ENCODE results near the gene NRN1L.
"Not testable (repeated sequence)": the region's sequence is repeated elsewhere in the genome, so short reads cannot be mapped to it uniquely, and the experiment has no call there.

The NRN1L gene

GRCh38 chr16:67861877-67862276 lies 22.8 kb upstream of the NRN1L start:
- no peak for DNase-seq

DNA sequence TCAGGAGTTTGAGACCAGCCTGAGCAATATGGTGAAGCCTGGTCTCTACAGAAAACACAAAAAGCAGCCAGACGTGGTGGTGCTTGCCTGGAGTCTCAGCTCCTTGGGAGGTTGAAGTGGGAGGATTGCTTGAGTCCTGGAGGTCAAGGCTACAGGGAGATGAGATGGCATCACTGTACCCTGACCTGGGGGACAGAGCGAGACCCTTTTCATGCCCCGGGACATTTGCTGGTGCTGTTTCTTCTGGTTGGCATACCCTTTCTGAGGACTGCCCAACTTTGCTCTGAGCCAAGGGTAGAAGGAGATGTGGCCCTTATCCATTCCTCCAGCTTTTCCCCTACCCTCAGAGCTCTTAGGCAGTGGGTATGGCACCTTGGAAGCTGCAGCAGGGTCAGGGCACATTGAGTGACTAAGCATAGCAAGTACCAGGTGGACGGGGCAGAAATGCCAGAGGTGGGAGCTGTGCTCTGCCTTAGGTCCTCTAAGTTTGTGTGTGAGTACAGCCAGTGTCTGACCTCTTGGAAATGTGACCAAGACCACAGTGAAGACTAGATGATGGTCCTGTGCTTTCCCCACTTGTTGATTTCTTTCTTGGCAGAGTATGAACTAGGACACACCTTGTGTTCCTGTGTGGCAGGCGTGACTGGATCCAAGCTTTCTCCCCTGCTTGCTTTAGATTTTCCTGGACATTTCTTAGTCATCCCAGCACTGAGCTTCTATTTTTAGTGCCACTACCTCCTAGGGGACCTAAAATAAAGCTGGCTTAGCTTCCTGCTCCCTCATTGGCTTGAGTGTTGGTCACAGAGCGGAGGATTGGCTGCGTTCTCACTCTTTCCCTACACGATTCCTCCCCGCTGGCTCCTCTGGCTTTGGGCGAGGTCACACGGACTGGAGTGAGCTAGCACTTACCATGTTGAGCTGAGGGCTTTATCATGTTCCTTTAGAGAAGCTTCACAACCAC lies 21.8 kb upstream of the NRN1L start:
- no peak for DNase-seq

DNA sequence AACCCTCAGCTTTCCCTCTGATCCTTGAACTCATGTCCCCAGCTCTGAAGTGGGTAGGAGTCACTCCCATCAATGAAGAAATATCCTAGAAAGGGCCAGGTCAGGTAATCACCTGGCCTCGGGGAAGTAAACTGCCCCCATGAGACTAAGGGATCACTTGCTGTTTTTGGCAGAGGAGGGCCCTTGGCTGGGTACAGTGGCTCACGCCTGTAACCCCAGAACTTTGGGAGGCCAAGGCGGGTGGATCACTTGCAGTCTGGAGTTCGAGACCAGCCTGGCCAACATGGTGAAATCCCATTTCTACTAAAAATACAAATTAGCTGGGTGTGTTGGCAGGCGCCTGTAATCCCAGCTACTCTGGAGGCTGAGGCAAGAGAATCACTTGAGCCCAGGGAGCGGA lies 20.6 kb upstream of the NRN1L start:
- not testable (repeated sequence) for DNase-seq

GRCh38 chr16:67864594-67864993 lies 20.1 kb upstream of the NRN1L start:
- no peak for DNase-seq

DNA sequence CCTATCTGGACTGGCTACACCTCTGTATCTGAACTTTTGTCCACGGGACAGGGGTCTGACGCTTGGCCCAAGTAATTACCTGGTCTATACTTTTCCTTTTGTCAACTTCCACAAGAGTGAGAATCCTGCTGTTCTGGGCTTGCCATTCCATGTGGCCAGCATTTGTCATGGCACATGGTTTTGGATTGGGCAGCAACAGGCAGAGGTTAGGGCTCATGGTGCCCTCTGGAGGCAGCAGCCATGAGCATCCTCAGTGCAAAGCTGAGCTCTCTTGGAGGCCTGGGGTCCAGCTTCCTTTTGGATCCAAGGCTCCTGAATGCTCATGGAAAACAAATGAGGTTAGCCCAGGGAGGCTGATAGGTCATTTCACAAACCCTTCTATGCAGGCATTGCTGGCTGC lies 19.4 kb upstream of the NRN1L start:
- no peak for DNase-seq

- DNase-seq, result no peak
Observed at GRCh38 chr16:67868290-67868689, 16.4 kb upstream of the NRN1L start.

DNA sequence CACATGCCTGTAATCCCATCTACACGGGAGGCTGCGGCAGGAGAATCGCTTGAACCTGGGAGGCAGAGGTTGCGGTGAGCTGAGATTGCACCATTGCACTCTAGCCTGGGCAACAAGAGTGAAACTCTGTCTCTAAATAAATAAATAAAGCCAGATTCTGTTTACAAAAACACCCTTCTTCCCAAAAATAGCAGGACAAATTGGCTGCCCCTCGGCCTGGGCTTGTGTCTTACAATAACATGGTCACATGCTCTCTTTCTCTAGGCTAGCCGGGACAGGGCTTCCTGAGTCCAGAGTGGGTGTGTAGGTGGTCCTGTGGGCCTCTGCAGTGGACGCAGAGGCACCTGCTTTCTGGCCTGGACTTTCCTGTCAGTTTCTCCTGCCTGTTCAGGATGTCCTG lies 15.0 kb upstream of the NRN1L start:
- DNase-seq, result no peak

GRCh38 chr16:67871256-67871655 lies 13.4 kb upstream of the NRN1L start:
- DNase-seq, result no peak

GRCh38 chr16:67872131-67872630 lies 12.5 kb upstream of the NRN1L start:
- no peak for DNase-seq

DNA sequence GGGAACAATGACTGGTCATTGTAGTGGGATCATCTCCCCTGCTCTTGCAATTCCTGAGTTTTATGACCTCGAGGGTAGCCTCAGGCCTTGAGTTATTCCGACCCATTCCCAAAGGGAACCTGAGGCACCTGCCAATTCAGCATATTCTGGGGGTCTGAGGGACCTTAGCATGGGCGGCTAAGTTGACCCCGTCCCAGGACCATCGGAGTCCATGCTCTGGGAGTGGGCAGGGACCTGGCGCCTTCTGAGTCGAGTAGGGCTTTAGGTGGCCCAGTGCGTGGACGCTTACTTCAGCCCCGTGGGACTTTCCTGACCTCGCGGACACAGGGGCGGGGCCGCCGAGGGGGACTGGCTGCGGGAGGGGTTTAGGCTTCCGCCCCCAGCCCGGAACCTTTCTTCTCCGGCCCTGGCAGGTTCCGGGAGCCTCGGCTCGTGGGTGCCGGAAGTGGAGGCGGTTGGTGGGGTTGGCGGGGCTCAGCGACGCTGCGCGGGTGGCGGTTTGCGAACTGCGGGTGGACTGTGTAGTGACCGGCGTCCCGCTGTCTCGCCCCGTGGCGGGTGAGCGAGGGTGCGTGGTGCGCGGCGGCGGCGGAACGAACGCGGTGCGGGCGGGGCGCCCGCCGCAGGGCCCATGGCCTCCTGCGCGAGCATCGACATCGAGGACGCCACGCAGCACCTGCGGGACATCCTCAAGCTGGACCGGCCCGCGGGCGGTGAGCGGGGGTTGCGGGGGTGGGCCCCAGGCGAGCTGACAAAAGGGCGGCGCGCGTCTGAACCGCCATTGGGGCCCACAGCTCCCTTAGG lies 11.9 kb upstream of the NRN1L start, which contains the start of gene EDC4:
Gene EDC4, plus strand, starts transcription at position 422 of the 804 bp plus-strand sequence. Its CDS starts 210 bp downstream, at position 632.
- DNase-seq, result peak; percentile 96

DNA sequence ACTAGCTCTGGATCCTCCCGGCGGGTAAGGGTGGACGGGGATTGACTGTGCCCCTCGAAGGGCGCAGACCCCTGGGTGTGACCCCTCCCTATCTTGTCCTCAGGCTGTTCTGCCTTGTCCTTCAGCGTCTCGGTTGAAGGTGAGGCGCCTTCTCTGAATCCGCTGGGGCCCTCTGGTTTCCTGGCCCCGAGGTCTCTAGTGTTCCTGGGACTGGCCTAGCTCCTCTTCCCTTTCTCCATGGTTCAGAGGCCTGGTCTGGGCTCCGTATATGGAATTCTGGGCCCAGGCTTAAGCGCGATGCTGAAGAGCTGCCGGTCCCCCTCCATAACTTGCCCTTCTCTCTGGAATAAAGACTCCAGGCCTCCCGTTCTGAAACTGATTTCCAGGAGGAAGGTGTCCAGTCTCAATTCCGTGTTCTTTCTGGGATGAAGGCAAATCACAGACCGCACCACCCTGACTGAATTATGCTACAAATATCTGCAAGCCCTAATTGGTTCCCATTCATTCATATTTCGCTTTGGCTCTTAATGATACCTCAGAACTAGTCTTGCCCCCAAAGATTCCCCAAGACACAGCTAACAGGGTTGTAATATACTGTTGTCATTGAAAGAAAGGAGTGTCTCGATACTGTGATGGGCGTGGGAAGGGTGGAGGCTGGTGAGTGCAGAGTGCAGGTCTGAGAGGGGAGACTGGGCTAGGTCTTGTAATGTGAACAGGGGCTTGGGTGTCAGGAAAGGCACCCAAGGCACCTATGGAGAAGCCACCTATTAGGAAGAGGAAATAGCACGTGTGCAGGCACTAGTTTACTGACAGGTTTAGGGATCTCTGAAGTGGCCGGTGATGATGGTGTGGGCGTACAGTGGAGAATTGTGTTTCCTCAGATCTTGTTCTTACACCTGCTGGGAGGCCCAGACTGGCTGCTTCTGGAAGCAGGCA lies 11.0 kb upstream of the NRN1L start:
- DNase-seq, result no peak

GRCh38 chr16:67874372-67874771 lies 10.3 kb upstream of the NRN1L start:
- DNase-seq, result no peak

- DNase-seq, result no peak
Observed at GRCh38 chr16:67877064-67877463, 7.6 kb upstream of the NRN1L start.

DNA sequence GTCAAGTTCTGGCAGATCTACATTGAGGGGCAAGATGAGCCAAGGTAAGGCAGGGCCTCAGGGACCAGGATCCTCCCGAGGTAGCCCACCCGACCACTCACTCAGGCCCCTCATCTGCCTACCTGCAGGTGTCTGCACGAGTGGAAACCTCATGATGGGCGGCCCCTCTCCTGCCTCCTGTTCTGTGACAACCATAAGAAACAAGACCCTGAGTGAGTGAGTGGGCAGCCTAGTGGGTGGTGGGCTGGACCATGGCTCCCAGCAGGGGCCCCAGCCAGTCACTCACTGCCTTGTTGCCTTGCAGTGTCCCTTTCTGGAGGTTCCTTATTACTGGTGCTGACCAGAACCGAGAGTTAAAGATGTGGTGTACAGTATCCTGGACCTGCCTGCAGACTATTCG lies 6.5 kb upstream of the NRN1L start:
- DNase-seq, result no peak

- DNase-seq, result no peak
Observed at GRCh38 chr16:67878846-67879245, 5.8 kb upstream of the NRN1L start.

DNA sequence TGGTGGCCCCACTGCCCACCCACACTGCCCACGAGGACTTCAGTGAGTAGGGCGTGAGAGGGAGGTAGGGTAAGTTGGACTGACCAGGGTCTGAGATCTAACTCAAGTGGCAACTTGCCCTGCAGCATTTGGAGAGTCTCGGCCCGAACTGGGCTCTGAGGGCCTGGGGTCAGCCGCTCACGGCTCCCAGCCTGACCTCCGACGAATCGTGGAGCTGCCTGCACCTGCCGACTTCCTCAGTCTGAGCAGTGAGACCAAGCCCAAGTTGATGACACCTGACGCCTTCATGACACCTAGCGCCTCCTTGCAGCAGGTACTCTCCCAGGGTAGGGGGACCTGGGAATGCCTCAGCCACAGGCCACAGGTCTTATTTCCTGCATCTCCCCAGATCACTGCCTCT lies 5.2 kb upstream of the NRN1L start:
- DNase-seq, result no peak

DNA sequence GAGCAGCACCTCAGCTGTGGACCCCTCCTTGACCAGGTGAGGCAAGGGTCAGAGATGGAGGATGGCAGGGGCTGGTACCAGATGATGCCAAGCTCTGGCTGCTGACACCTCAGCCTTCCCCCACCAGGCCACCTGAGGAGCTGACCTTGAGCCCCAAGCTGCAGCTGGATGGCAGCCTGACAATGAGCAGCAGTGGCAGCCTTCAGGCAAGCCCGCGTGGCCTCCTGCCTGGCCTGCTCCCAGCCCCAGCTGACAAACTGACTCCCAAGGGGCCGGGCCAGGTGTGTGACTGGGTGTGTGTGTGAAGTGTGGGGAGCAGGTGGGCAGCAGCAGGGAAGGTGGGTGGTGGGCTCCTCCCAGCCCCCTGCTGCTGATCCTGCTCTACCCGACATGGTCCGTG lies 4.7 kb upstream of the NRN1L start:
- no peak for DNase-seq

GRCh38 chr16:67880584-67880983 lies 4.1 kb upstream of the NRN1L start:
- no peak for DNase-seq

DNA sequence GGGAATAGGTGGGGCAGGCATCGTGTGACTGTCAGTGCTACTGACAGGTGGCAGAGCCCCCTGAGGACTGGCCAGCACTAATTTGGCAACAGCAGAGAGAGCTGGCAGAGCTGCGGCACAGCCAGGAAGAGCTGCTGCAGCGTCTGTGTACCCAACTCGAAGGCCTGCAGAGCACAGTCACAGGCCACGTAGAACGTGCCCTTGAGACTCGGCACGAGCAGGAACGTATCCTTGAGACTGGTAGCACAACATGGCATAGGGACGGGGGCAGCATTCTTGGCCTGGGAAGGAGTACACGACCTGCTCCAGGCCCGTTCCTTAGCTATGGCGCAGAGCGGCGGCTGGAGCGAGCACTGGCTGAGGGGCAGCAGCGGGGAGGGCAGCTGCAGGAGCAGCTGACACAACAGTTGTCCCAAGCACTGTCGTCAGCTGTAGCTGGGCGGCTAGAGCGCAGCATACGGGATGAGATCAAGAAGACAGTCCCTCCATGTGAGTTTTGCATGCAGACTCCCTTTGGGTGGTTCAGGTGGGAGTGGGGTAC lies 3.0 kb upstream of the NRN1L start:
- DNase-seq, result no peak

DNA sequence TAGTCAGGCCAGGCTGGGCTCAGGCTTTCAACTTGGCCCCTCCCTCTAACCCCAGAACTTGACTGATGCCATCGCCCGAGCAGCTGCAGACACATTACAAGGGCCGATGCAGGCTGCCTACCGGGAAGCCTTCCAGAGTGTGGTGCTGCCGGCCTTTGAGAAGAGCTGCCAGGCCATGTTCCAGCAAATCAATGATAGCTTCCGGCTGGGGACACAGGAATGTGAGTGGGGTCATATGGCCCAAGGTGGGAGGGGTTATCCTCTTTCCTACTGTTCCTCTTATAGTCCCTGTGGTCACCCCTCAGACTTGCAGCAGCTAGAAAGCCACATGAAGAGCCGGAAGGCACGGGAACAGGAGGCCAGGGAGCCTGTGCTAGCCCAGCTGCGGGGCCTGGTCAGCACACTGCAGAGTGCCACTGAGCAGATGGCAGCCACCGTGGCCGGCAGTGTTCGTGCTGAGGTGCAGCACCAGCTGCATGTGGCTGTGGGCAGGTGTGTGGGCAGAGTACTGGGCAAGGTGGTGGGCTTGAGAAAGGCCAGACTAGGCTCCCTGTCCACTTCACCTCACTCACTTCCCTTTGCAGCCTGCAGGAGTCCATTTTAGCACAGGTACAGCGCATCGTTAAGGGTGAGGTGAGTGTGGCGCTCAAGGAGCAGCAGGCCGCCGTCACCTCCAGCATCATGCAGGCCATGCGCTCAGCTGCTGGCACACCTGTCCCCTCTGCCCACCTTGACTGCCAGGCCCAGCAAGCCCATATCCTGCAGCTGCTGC lies 2.1 kb upstream of the NRN1L start:
- no peak for DNase-seq

- no peak for DNase-seq
Observed at GRCh38 chr16:67883146-67883871, 1.4 kb upstream of the NRN1L start.
